ENCODE data around the gene UBE2Z. TPM values are rescaled to one million over a fixed set of nuclear protein-coding genes. Genes with fewer than 3 reads are reported as not detected.
"Not testable (repeated sequence)": the region's sequence is repeated elsewhere in the genome, so short reads cannot be mapped to it uniquely, and the experiment has no call there.

The UBE2Z gene
- total RNA-seq, 1 donor from 2014 or later, result 102 TPM

DNA sequence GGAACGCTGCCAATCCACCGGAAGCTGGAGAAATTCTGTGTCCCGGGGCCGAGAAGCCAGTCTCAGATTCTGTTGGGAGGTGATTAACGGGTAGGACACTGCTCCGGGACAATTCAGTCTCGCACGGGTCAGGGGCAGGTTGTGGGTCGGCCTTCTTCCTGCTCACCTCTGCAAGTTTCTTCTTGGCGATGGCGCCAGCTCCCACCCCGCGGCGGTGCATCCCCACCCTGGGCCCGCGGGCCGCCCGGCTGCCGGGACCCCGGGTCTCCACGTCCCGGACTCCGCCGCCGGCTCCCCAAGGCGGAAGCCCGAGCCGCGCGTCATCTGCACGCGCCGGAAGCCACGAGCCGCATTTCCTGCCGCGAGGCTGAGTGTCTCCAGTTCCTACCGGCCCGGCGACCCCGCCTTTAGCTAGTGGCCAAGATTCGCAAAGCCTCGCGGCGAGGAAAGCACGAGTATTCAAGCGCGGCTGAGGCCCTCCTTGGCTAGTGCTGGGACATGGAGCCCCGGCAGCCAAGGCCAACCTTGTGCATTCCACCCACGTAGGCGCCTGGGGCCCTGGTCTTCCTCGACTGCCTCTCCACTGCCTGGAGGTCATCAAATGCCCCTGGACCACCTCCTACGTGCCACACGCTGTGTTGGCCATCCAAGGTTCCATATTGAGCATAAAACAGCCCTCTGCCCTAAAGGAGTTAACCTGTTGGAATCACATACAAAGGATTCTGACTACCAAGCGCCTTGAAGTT is 36.5 kb downstream of the UBE2Z start, which contains the start of gene SNF8:
Gene SNF8 (minus strand): TSS at position 328 of the 746 bp plus-strand sequence. CDS start 108 bp downstream, at position 220.
- peak within 1 kb of the TSS; percentile 93 for H3K27ac Mint-ChIP-seq (ENCODE audit: unreplicated experiment)
- H3K27me3 Mint-ChIP-seq (ENCODE audit: unreplicated experiment), result no peaks in the 10 kb centered on the region
- TF ChIP-seq, protein P1, sequence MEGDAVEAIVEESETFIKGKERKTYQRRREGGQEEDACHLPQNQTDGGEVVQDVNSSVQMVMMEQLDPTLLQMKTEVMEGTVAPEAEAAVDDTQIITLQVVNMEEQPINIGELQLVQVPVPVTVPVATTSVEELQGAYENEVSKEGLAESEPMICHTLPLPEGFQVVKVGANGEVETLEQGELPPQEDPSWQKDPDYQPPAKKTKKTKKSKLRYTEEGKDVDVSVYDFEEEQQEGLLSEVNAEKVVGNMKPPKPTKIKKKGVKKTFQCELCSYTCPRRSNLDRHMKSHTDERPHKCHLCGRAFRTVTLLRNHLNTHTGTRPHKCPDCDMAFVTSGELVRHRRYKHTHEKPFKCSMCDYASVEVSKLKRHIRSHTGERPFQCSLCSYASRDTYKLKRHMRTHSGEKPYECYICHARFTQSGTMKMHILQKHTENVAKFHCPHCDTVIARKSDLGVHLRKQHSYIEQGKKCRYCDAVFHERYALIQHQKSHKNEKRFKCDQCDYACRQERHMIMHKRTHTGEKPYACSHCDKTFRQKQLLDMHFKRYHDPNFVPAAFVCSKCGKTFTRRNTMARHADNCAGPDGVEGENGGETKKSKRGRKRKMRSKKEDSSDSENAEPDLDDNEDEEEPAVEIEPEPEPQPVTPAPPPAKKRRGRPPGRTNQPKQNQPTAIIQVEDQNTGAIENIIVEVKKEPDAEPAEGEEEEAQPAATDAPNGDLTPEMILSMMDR (IDR thresholded peaks at IDR 0.05), result no peak
- no peaks in the 10 kb centered on the region for H3K9me3 Mint-ChIP-seq (ENCODE audit: unreplicated experiment)
- H3K4me3 Mint-ChIP-seq (ENCODE audit: unreplicated experiment), result peak within 1 kb of the TSS; percentile 95
- peaks cover 20% of the 10 kb centered on the region for H3K4me1 Mint-ChIP-seq (ENCODE audit: unreplicated experiment)
- DNase-seq (ENCODE audit: extremely low spot score, unreplicated experiment), result peak; percentile 97
- H3K36me3 Mint-ChIP-seq (ENCODE audit: unreplicated experiment), result peaks cover 2% of the 10 kb centered on the region

DNA sequence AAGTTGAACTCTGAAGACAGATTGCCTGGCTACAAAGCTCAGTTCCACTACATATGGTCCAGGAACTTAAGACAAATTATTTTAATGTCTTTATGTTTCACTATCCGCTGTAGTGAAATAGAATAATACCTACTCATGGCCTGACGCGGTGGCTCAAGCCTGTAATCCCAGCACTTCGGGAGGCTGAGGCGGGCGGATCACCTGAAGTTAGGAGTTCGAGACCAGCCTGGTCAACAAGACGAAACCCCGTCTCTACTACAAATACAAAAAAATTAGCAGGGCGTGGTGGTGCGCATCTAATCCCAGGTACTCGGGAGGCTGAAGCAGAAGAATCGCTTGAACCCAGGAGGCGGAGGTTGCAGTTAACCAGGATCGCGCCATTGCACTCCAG is 37.0 kb downstream of the UBE2Z start:
- Mint-ChIP-seq H3K4me1 (ENCODE audit: unreplicated experiment) (peaks cover 20% of the 10 kb centered on the region), H3K4me3 (ENCODE audit: unreplicated experiment) (peak overlapping the region; percentile 95), H3K27ac (ENCODE audit: unreplicated experiment) (peak overlapping the region; percentile 93)
- H3K27me3 Mint-ChIP-seq (ENCODE audit: unreplicated experiment); H3K9me3 Mint-ChIP-seq (ENCODE audit: unreplicated experiment); DNase-seq (ENCODE audit: extremely low spot score, unreplicated experiment); H3K36me3 Mint-ChIP-seq (ENCODE audit: unreplicated experiment): not testable (repeated sequence)

DNA sequence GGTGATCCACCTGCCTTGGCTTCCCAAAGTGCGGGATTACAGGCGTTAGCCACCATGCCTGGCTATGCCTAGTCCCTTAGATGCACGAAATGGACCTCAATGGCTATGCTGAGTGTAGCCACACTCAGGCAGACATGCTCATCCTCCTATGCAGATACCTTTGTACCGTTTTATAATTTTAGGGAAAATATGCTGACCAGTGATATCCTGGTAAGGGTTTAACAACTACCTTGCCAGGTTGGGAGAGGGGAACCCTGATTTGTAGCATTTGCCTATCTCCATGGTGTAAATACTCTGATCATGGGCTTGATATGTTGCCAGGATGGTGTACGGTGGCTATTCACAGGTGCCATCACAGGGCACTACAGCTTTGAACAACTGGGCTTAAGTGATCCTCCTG is 43.4 kb downstream of the UBE2Z start:
- TF ChIP-seq, protein P1 (IDR thresholded peaks at IDR 0.05), result no peak
- Mint-ChIP-seq H3K4me3 (ENCODE audit: unreplicated experiment) (no peak overlapping the region), H3K9me3 (ENCODE audit: unreplicated experiment) (no peaks in the 10 kb centered on the region), H3K4me1 (ENCODE audit: unreplicated experiment) (peaks cover 2% of the 10 kb centered on the region), H3K36me3 (ENCODE audit: unreplicated experiment) (no peaks in the 10 kb centered on the region), H3K27ac (ENCODE audit: unreplicated experiment) (no peak overlapping the region), H3K27me3 (ENCODE audit: unreplicated experiment) (no peaks in the 10 kb centered on the region)
- no peak for DNase-seq (ENCODE audit: extremely low spot score, unreplicated experiment)

DNA sequence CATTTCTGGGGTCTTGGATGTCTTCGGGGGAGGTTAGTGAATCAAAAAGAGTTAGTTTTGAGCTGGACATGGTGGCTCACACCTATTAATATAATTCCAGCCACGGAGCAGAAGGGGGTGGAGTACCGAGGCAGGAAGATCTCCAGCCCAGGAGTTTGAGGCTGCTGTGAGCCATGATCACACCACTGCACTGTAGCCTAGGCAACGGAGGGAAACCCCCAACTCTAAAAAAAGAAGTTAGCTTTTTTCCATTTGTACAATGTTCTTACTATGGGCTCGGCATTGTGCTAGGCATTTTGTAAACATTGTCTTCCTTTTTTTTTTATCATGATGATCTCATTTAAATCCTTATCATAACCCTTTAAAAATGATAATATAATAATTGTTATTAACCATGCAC is 44.7 kb downstream of the UBE2Z start:
- peaks cover 2% of the 10 kb centered on the region for H3K4me1 Mint-ChIP-seq (ENCODE audit: unreplicated experiment)
- no peaks in the 10 kb centered on the region for H3K27me3 Mint-ChIP-seq (ENCODE audit: unreplicated experiment)
- H3K4me3 Mint-ChIP-seq (ENCODE audit: unreplicated experiment), result no peak overlapping the region
- no peak for DNase-seq (ENCODE audit: extremely low spot score, unreplicated experiment)
- no peak overlapping the region for H3K27ac Mint-ChIP-seq (ENCODE audit: unreplicated experiment)
- H3K9me3 Mint-ChIP-seq (ENCODE audit: unreplicated experiment), result no peaks in the 10 kb centered on the region
- H3K36me3 Mint-ChIP-seq (ENCODE audit: unreplicated experiment), result no peaks in the 10 kb centered on the region
- TF ChIP-seq, protein P1 (IDR thresholded peaks at IDR 0.05), result no peak

DNA sequence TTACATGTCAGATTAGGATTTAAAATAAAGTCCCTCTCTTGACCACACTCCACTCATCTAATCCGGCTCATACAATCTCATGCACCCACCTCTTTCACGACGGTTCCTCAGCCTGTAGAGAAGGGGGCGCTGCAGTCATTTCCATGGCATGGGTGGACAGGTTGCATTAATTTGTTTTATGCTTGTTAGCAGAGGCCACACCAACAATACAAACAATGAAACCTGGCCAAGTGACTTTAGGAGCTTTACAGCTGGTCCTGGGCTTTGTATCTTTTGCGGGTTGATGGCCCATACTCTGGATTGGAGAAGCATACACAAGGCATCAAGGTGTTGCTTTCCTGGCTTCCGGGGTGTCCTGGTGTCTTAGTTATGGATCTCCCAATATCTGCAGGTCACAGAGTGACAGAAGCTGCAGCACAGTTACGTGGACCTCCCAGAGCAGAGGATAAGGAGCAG is 46.1 kb downstream of the UBE2Z start:
- no peak overlapping the region for H3K27ac Mint-ChIP-seq (ENCODE audit: unreplicated experiment)
- TF ChIP-seq, protein P1 (IDR thresholded peaks at IDR 0.05), result peak; percentile 52
- no peaks in the 10 kb centered on the region for H3K27me3 Mint-ChIP-seq (ENCODE audit: unreplicated experiment)
- H3K9me3 Mint-ChIP-seq (ENCODE audit: unreplicated experiment), result no peaks in the 10 kb centered on the region
- H3K4me1 Mint-ChIP-seq (ENCODE audit: unreplicated experiment), result peaks cover 2% of the 10 kb centered on the region
- no peak for DNase-seq (ENCODE audit: extremely low spot score, unreplicated experiment)
- no peak overlapping the region for H3K4me3 Mint-ChIP-seq (ENCODE audit: unreplicated experiment)
- H3K36me3 Mint-ChIP-seq (ENCODE audit: unreplicated experiment), result no peaks in the 10 kb centered on the region
